MM.1S (cell line): ENCODE results near the gene IGF2BP3.

Experiments used
- DNase-seq: peaks from one replicate; pipeline ENCODE4 v3.0.0-alpha.2; 2015
- H2AFZ ChIP-seq: fragments of 300-600 bp; sonication (generic); 2 replicates; pipeline ENCODE4 v1.6.0; 2016; ENCODE audit warnings: antibody characterized with exemption, low read length
- H3F3A ChIP-seq: fragments of 300-600 bp; sonication (generic); 2 replicates; pipeline ENCODE4 v1.6.1; 2016; ENCODE audit warnings: mild to moderate bottlenecking, antibody characterized with exemption, low read length, moderate library complexity, mixed read lengths; ENCODE audit not compliant: insufficient read depth
- H3K27ac ChIP-seq: fragments of 300-600 bp; sonication (generic); 2 replicates; pipeline ENCODE4 v1.5.1; 2016; ENCODE audit warnings: mild to moderate bottlenecking, low read length
- H3K27me3 ChIP-seq: fragments of 300-600 bp; sonication (generic); replicated peaks from 2 replicates; pipeline ENCODE4 v1.6.0; 2016; ENCODE audit warnings: low read length; ENCODE audit not compliant: insufficient read depth
- H3K36me3 ChIP-seq: fragments of 300-600 bp; sonication (generic); replicated peaks from 2 replicates; pipeline ENCODE4 v1.6.1; 2016; ENCODE audit warnings: mild to moderate bottlenecking, low read length, mixed read lengths; ENCODE audit not compliant: insufficient read depth
- H3K4me1 ChIP-seq: fragments of 300-600 bp; sonication (generic); 2 replicates; pipeline ENCODE4 v1.6.1; 2016; ENCODE audit warnings: low read length, mixed read lengths
- H3K4me2 ChIP-seq: fragments of 300-600 bp; sonication (generic); 2 replicates; pipeline ENCODE4 v1.6.0; 2016; ENCODE audit warnings: low read depth, low read length
- H3K4me3 ChIP-seq: fragments of 300-600 bp; sonication (generic); 2 replicates; pipeline ENCODE4 v1.5.1; 2016; ENCODE audit warnings: low read length, mixed read lengths
- H3K79me2 ChIP-seq: fragments of 300-600 bp; sonication (generic); 2 replicates; pipeline ENCODE4 v1.6.1; 2016; ENCODE audit warnings: mixed run types, low read length, mixed read lengths
- H3K9ac ChIP-seq: fragments of 300-600 bp; sonication (generic); 2 replicates; pipeline ENCODE4 v1.6.1; 2016; ENCODE audit warnings: low read length, mixed read lengths
- H3K9me2 ChIP-seq: fragments of 300-600 bp; sonication (generic); replicated peaks from 2 replicates; pipeline ENCODE4 v1.6.1; 2016; ENCODE audit warnings: mild to moderate bottlenecking, low read length, mixed read lengths; ENCODE audit not compliant: insufficient read depth
- H3K9me3 ChIP-seq: fragments of 300-600 bp; sonication (generic); replicated peaks from 2 replicates; pipeline ENCODE4 v1.6.1; 2016; ENCODE audit warnings: mild to moderate bottlenecking, low read length, mixed read lengths; ENCODE audit not compliant: insufficient read depth
- H4K20me1 ChIP-seq: fragments of 300-600 bp; sonication (generic); 2 replicates; pipeline ENCODE4 v1.6.1; 2016; ENCODE audit warnings: mild to moderate bottlenecking, low read length, moderate library complexity, mixed read lengths; ENCODE audit not compliant: insufficient read depth
- EZH2 ChIP-seq: fragments of 300-600 bp; sonication (generic); optimal IDR thresholded peaks from 2 replicates; pipeline ENCODE3; 2017; ENCODE audit warnings: low read depth, mild to moderate bottlenecking, antibody characterized with exemption, low read length, mixed read lengths
- EZH2phosphoT487 ChIP-seq: fragments of 300-600 bp; sonication (generic); IDR thresholded peaks from 2 replicates; pipeline ENCODE4 v1.6.1; 2018; ENCODE audit warnings: antibody characterized with exemption, low read length
- TF ChIP-seq, protein P1 (sequence below): fragments of 300-600 bp; sonication (generic); IDR thresholded peaks from 2 replicates; pipeline ENCODE4 v1.5.1; 2016; ENCODE audit warnings: antibody characterized with exemption, low read length, mixed read lengths

The IGF2BP3 gene

GRCh38 chr7:23486002-23486773 lies 15.9 kb upstream of the IGF2BP3 start:
- Histone ChIP-seq H4K20me1 (no peaks in the 10 kb centered on the region), H3K79me2 (no peaks in the 10 kb centered on the region), H3F3A (no peaks in the 10 kb centered on the region), H3K4me3 (no peak overlapping the region), H3K9ac (no peak overlapping the region), H3K4me2 (no peak overlapping the region), H3K27ac (no peak overlapping the region), H2AFZ (no peak overlapping the region), H3K27me3 (peaks cover 9% of the 10 kb centered on the region; the same call in 1 of the 2 replicates), H3K4me1 (no peaks in the 10 kb centered on the region), H3K9me2 (no peaks in the 10 kb centered on the region), H3K9me3 (no peaks in the 10 kb centered on the region), H3K36me3 (no peaks in the 10 kb centered on the region)
- no peak for DNase-seq
- TF ChIP-seq EZH2 (no peak), EZH2phosphoT487 (no peak)
- TF ChIP-seq, protein P1, sequence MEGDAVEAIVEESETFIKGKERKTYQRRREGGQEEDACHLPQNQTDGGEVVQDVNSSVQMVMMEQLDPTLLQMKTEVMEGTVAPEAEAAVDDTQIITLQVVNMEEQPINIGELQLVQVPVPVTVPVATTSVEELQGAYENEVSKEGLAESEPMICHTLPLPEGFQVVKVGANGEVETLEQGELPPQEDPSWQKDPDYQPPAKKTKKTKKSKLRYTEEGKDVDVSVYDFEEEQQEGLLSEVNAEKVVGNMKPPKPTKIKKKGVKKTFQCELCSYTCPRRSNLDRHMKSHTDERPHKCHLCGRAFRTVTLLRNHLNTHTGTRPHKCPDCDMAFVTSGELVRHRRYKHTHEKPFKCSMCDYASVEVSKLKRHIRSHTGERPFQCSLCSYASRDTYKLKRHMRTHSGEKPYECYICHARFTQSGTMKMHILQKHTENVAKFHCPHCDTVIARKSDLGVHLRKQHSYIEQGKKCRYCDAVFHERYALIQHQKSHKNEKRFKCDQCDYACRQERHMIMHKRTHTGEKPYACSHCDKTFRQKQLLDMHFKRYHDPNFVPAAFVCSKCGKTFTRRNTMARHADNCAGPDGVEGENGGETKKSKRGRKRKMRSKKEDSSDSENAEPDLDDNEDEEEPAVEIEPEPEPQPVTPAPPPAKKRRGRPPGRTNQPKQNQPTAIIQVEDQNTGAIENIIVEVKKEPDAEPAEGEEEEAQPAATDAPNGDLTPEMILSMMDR: no peak

DNA sequence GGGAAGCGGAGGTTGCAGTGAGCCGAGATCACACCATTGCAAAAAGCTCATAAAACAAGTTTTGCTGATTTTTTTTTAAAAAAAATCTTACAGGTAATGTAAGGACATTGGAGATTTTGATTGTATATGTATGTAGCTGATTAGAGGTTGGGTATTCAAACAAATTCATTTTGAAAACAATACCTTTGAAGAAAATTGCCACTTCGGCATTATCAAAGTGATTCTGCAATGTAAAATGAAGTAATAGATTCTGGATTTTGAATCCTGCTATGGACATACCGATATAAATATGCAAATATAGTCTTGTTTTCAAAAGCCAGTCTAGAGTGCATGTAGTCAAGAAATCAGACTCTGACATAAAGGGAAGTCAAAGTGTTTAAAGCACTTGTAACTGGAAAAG lies 12.4 kb upstream of the IGF2BP3 start:
- H3K9me2 ChIP-seq: no peaks in the 10 kb centered on the region
- H3K4me2 ChIP-seq: no peak overlapping the region
- no peak overlapping the region for H3K4me3 ChIP-seq
- H3K36me3 ChIP-seq: no peaks in the 10 kb centered on the region
- H3F3A ChIP-seq: no peaks in the 10 kb centered on the region
- H3K9me3 ChIP-seq: no peaks in the 10 kb centered on the region
- DNase-seq: no peak
- H4K20me1 ChIP-seq: no peaks in the 10 kb centered on the region
- peaks cover 42% of the 10 kb centered on the region for H3K27me3 ChIP-seq
- no peak overlapping the region for H3K9ac ChIP-seq
- H3K79me2 ChIP-seq: no peaks in the 10 kb centered on the region
- no peak overlapping the region for H2AFZ ChIP-seq
- no peak overlapping the region for H3K27ac ChIP-seq
- H3K4me1 ChIP-seq: no peaks in the 10 kb centered on the region
- TF ChIP-seq, protein P1: no peak
- TF ChIP-seq EZH2 (no peak), EZH2phosphoT487 (no peak)

- H3K4me2 ChIP-seq: no peak overlapping the region
- no peak overlapping the region for H3K9ac ChIP-seq
- peaks cover 9% of the 10 kb centered on the region for H4K20me1 ChIP-seq
- DNase-seq: no peak
- peaks cover 84% of the 10 kb centered on the region for H3K27me3 ChIP-seq
- 0 out of 2 replicates have a peak, but pooled peaks cover 3% of the 10 kb centered on the region for H3K4me1 ChIP-seq
- H3K36me3 ChIP-seq: no peaks in the 10 kb centered on the region
- no peak overlapping the region for H3K27ac ChIP-seq
- no peak overlapping the region for H2AFZ ChIP-seq
- no peaks in the 10 kb centered on the region for H3K9me3 ChIP-seq
- TF ChIP-seq EZH2phosphoT487 (peak; percentile 97), EZH2 (peak; percentile 71)
- TF ChIP-seq, protein P1: no peak
- H3F3A ChIP-seq: 0 out of 2 replicates have a peak, but pooled peaks cover 6% of the 10 kb centered on the region
- no peaks in the 10 kb centered on the region for H3K79me2 ChIP-seq
- no peaks in the 10 kb centered on the region for H3K9me2 ChIP-seq
- no peak overlapping the region for H3K4me3 ChIP-seq
Measured at GRCh38 chr7:23477962-23478866, 7.9 kb upstream of the IGF2BP3 start.
